H1 (cell line): Measurements from ENCODE around the gene MRPL9. TPM values are rescaled to one million over a fixed set of nuclear protein-coding genes. Genes with fewer than 3 reads are reported as not detected.
"Not testable (repeated sequence)": the region's sequence is repeated elsewhere in the genome, so short reads cannot be mapped to it uniquely, and the experiment has no call there.

ENCODE experiments used
- CTCF ChIA-PET: fragments of 300-600 bp; sonication (Branson Sonifier 250); formaldehyde crosslinking; loops from one replicate; lab custom pipeline; 2021; ENCODE audit not compliant: partially characterized antibody; lab: Charles Lee
- POLR2A ChIA-PET: fragments of 300-600 bp; sonication (Branson Sonifier 250); formaldehyde crosslinking; loops from one replicate; lab custom pipeline; 2021; ENCODE audit warnings: inconsistent platforms; ENCODE audit not compliant: partially characterized antibody; lab: Charles Lee
- DNase-seq, 2 experiments: peaks; one replicate each; pipeline versions ENCODE4 v3.0.0 to v3.0.0-alpha.2; 2010 to 2022; ENCODE audit warnings: low spot score in 2 of 2, low read depth in 1 of 2, mixed read lengths in 1 of 2
- FAIRE-seq: peaks from 2 replicates; lab custom pipeline; 2011; peaks lifted over from hg19 to GRCh38; lab: Jason Lieb, UNC
- H2AFZ ChIP-seq: 2 replicates; pipeline ENCODE4 v1.8.1; 2012; ENCODE audit warnings: low read length, inconsistent platforms
- H2AK5ac ChIP-seq: 2 replicates; pipeline ENCODE4 v1.6.1; 2013; ENCODE audit warnings: low read depth, low read length
- H2BK120ac ChIP-seq: replicated peaks from 2 replicates; pipeline ENCODE3; 2013; ENCODE audit warnings: low read depth, low read length, inconsistent platforms
- H2BK12ac ChIP-seq: 2 replicates; pipeline ENCODE4 v1.6.1; 2013; ENCODE audit warnings: low read depth, low read length
- H2BK15ac ChIP-seq: 2 replicates; pipeline ENCODE4 v1.6.1; 2013; ENCODE audit warnings: low read length
- H2BK20ac ChIP-seq: 2 replicates; pipeline ENCODE4 v1.6.1; 2013; ENCODE audit warnings: low read length
- H2BK5ac ChIP-seq: 2 replicates; pipeline ENCODE4 v1.6.1; 2013; ENCODE audit warnings: low read depth, low read length
- H3K14ac ChIP-seq: 2 replicates; pipeline ENCODE4 v1.6.1; 2013; ENCODE audit warnings: inconsistent platforms; ENCODE audit not compliant: insufficient read length
- H3K18ac ChIP-seq: 2 replicates; pipeline ENCODE4 v1.6.1; 2013; ENCODE audit warnings: low read length; ENCODE audit errors: extremely low read depth
- H3K23ac ChIP-seq: 2 replicates; pipeline ENCODE4 v1.6.1; 2013; ENCODE audit warnings: inconsistent platforms; ENCODE audit not compliant: insufficient read length
- H3K23me2 ChIP-seq: 2 replicates; pipeline ENCODE4 v1.6.1; 2013; ENCODE audit warnings: low read depth, low read length
- H3K27ac ChIP-seq: 2 replicates; pipeline ENCODE4 v1.6.1; 2011; ENCODE audit warnings: low read depth, low read length, inconsistent platforms
- H3K27me3 ChIP-seq, 4 experiments: replicated peaks in 1 of 4; 1 replicate in 1 of 4; 2 replicates in 3 of 4; pipeline versions ENCODE4 v1.6.1 to v1.8.1; 2011 to 2013; ENCODE audit warnings: low read length in 3 of 4, mild to moderate bottlenecking in 3 of 4, inconsistent platforms in 2 of 4, mixed read lengths in 2 of 4, moderate library complexity in 1 of 4; ENCODE audit not compliant: control insufficient read depth in 3 of 4, insufficient read depth in 3 of 4; ENCODE audit errors: extremely low read depth in 1 of 4
- H3K36me3 ChIP-seq, 4 experiments: 2 replicates each; pipeline versions ENCODE4 v1.6.1 to v1.8.1; 2011 to 2013; ENCODE audit warnings: mild to moderate bottlenecking in 4 of 4, low read length in 3 of 4, moderate library complexity in 2 of 4, control low read depth in 1 of 4, inconsistent platforms in 1 of 4; ENCODE audit not compliant: insufficient read depth in 4 of 4, control insufficient read depth in 2 of 4
- H3K4ac ChIP-seq: replicated peaks from 2 replicates; pipeline ENCODE3; 2013; ENCODE audit warnings: low read length, low read depth, mixed read lengths, inconsistent platforms; ENCODE audit not compliant: insufficient read length
- H3K4me1 ChIP-seq, 4 experiments: replicated peaks in 1 of 4; 1 replicate in 1 of 4; 2 replicates in 3 of 4; pipeline versions ENCODE4 v1.6.1 to v1.8.1; 2011 to 2013; ENCODE audit warnings: low read length in 3 of 4, inconsistent platforms in 2 of 4, mixed read lengths in 1 of 4; ENCODE audit not compliant: insufficient read depth in 4 of 4, control insufficient read depth in 3 of 4
- H3K4me2 ChIP-seq, 2 experiments: 2 replicates each; pipeline versions ENCODE4 v1.6.1 to v1.8.1; 2011 to 2013; ENCODE audit warnings: low read depth in 2 of 2, low read length in 2 of 2, control low read depth in 1 of 2, inconsistent platforms in 1 of 2, mild to moderate bottlenecking in 1 of 2; ENCODE audit not compliant: insufficient read depth in 1 of 2
- H3K4me3 ChIP-seq, 4 experiments: fragments of 200-600, 300-600 bp in 1 of 4; sonication (generic), shearing (Covaris generic), sonication (Bioruptor Twin) in 1 of 4; 2 replicates each; pipeline versions ENCODE4 v1.5.1 to v1.8.1; 2011 to 2016; ENCODE audit warnings: low read length in 4 of 4, low read depth in 3 of 4, control low read depth in 2 of 4, inconsistent platforms in 2 of 4, mild to moderate bottlenecking in 2 of 4, mixed read lengths in 1 of 4, moderate library complexity in 1 of 4; ENCODE audit not compliant: insufficient read depth in 2 of 4; ENCODE audit errors: extremely low read depth in 1 of 4
- H3K56ac ChIP-seq: replicated peaks from 2 replicates; pipeline ENCODE3; 2013; ENCODE audit warnings: low read depth, mild to moderate bottlenecking, mixed read lengths, low read length, inconsistent platforms; ENCODE audit not compliant: insufficient read length
- H3K79me1 ChIP-seq: 2 replicates; pipeline ENCODE4 v1.6.1; 2013; ENCODE audit warnings: low read depth, low read length, control low read depth
- H3K79me2 ChIP-seq, 2 experiments: 2 replicates each; pipeline versions ENCODE4 v1.6.1 to v1.8.1; 2012 to 2013; ENCODE audit warnings: low read length in 2 of 2, mild to moderate bottlenecking in 2 of 2, inconsistent platforms in 1 of 2; ENCODE audit not compliant: insufficient read depth in 2 of 2, control insufficient read depth in 1 of 2
- H3K9ac ChIP-seq, 4 experiments: replicated peaks in 1 of 4; 1 replicate in 1 of 4; 2 replicates in 3 of 4; pipeline versions ENCODE4 v1.6.1 to v1.8.1; 2011 to 2013; ENCODE audit warnings: low read depth in 3 of 4, low read length in 3 of 4, control low read depth in 2 of 4, mild to moderate bottlenecking in 2 of 4, moderate library complexity in 2 of 4, inconsistent platforms in 1 of 4; ENCODE audit errors: extremely low read depth in 1 of 4
- H3K9me3 ChIP-seq, 2 experiments: 2 replicates each; pipeline versions ENCODE4 v1.6.1 to v1.8.1; 2012 to 2013; ENCODE audit warnings: mild to moderate bottlenecking in 2 of 2, moderate library complexity in 2 of 2, control low read depth in 1 of 2, inconsistent platforms in 1 of 2, low read depth in 1 of 2, low read length in 1 of 2, mixed read lengths in 1 of 2; ENCODE audit not compliant: insufficient read depth in 2 of 2
- H4K20me1 ChIP-seq, 2 experiments: replicated peaks in 1 of 2; 2 replicates each; pipeline versions ENCODE3 to v1.8.1; 2011 to 2013; ENCODE audit warnings: inconsistent platforms in 2 of 2, low read length in 2 of 2, mild to moderate bottlenecking in 1 of 2; ENCODE audit not compliant: insufficient read depth in 2 of 2, control insufficient read depth in 1 of 2
- H4K5ac ChIP-seq: 2 replicates; pipeline ENCODE4 v1.6.1; 2013; ENCODE audit warnings: low read length, low read depth, mixed read lengths, inconsistent platforms; ENCODE audit not compliant: insufficient read length
- H4K8ac ChIP-seq: 2 replicates; pipeline ENCODE4 v1.8.0; 2013; ENCODE audit warnings: mild to moderate bottlenecking, moderate library complexity, low read length, inconsistent platforms; ENCODE audit not compliant: insufficient read depth; ENCODE audit errors: extremely low read depth
- H4K91ac ChIP-seq: replicated peaks from 2 replicates; pipeline ENCODE3; 2013; ENCODE audit warnings: low read length, mixed read lengths, inconsistent platforms; ENCODE audit not compliant: insufficient read length
- WGBS, 2 experiments: shearing (Covaris generic) in 1 of 2; methylation state at CpG; one replicate each; pipeline versions ENCODE4 v1.1.6 to v1.1.7; 2013 to 2015; ENCODE audit warnings: low lambda C conversion rate in 2 of 2, mixed read lengths in 2 of 2, inconsistent platforms in 1 of 2, low coverage in 1 of 2, missing lambda C conversion rate in 1 of 2; ENCODE audit not compliant: insufficient replicate concordance in 2 of 2, insufficient coverage in 1 of 2, insufficient read length in 1 of 2; ENCODE audit errors: extremely low coverage in 1 of 2, missing lambda C conversion rate in 1 of 2; 5-methylcytosine and 5-hydroxymethylcytosine counted together
- polyA plus RNA-seq, 7 experiments: library from polyadenylated mRNA; depleted of rRNA in 3 of 7; stranded (reverse) in 5 of 7; unstranded in 2 of 7; fragments of >200 nt in 5 of 7; fragments of 200-250 nt in 2 of 7; gene quantifications; 1 replicate in 5 of 7; 2 replicates in 1 of 7; 4 replicates in 1 of 7; pipeline versions ENCODE4 v1.2.1 to v1.2.3, GENCODE V29; 2011 to 2013; ENCODE audit warnings: missing spikeins in 2 of 7, mixed read lengths in 2 of 7
- total RNA-seq: library from RNA; stranded (reverse); fragmentation: NEBNext Ultra II Directional; extraction: Animal tissue kit (Norgen Biotek cat#: 25700); gene quantifications from 2 replicates; pipeline ENCODE4 v1.2.1, GENCODE V29; 2021

MRPL9 gene
- total and polyA plus RNA-seq, 2 of the 8 experiments (the other 6 are each of a cell fraction or from before 2014, with no cell fraction given) = 74.9 to 113 TPM

- CTCF ChIA-PET, H3K23me2 ChIP-seq, H3K18ac ChIP-seq, H4K20me1 ChIP-seq, H3K27ac ChIP-seq, H4K8ac ChIP-seq, H3K4me3 ChIP-seq, H4K91ac ChIP-seq, DNase-seq, H2BK12ac ChIP-seq, H3K79me2 ChIP-seq, H4K5ac ChIP-seq, H3K14ac ChIP-seq, POLR2A ChIA-PET, H2BK15ac ChIP-seq, H3K9ac ChIP-seq, H3K4me1 ChIP-seq, H3K23ac ChIP-seq, H2AK5ac ChIP-seq, H3K79me1 ChIP-seq, H3K9me3 ChIP-seq, FAIRE-seq, H3K4me2 ChIP-seq, H3K56ac ChIP-seq, H3K36me3 ChIP-seq, H2BK120ac ChIP-seq, H2AFZ ChIP-seq, H2BK5ac ChIP-seq, H3K27me3 ChIP-seq, H2BK20ac ChIP-seq, H3K4ac ChIP-seq: not testable (repeated sequence)
- 94% methylated on average over 14 of the region's 34 CpGs; no CpG with 5 or more reads in 1 of the 2 experiments for WGBS, 2 experiments
These were observed 6.0 kb upstream of the MRPL9 start for GRCh38 chr1:151769270-151769669.

- H2BK120ac ChIP-seq, H3K4me1 ChIP-seq, H2BK5ac ChIP-seq, H4K20me1 ChIP-seq, H4K91ac ChIP-seq, H3K36me3 ChIP-seq, FAIRE-seq, H3K18ac ChIP-seq, H2BK20ac ChIP-seq, H3K14ac ChIP-seq, H3K27ac ChIP-seq, H3K4ac ChIP-seq, H3K79me2 ChIP-seq, POLR2A ChIA-PET, H2AK5ac ChIP-seq, H3K79me1 ChIP-seq, H4K5ac ChIP-seq, H2BK15ac ChIP-seq, H3K9me3 ChIP-seq, H3K56ac ChIP-seq, H3K4me3 ChIP-seq, H2AFZ ChIP-seq, H3K23me2 ChIP-seq, H3K4me2 ChIP-seq, DNase-seq, H4K8ac ChIP-seq, H3K23ac ChIP-seq, H2BK12ac ChIP-seq, H3K9ac ChIP-seq, H3K27me3 ChIP-seq: not testable (repeated sequence)
- CTCF ChIA-PET = interaction anchor here (1.6 kb wide), 1 partner anchor 66 kb away, joined by 3 read pairs; no protein-coding TSS in a partner anchor
- WGBS, 2 experiments = 69% methylated on average over 2 of the region's 7 CpGs; no CpG with 5 or more reads in 1 of the 2 experiments
These were observed 5.2 kb upstream of the MRPL9 start for GRCh38 chr1:151768351-151769066.
